Heart left ventricle (tissue), 16 donors: ENCODE measurements around the gene ISG20L2. TPM values are rescaled to one million over a fixed set of nuclear protein-coding genes. Genes with fewer than 3 reads are reported as not detected.

Source experiments
- ATAC-seq, 4 donors: fragments of 200-7000 bp; cut with Tn5 transposase; one replicate each; pipeline ENCODE4 v1.9.1; 2020 to 2022; ENCODE audit warnings: moderate library complexity in 4 of 4, mild to moderate bottlenecking in 3 of 4, moderate number of reproducible peaks in 1 of 4
- DNase-seq, 5 donors: peaks; one replicate each; pipeline ENCODE4 v3.0.0-alpha.2; 2020
- H3K27ac ChIP-seq, 12 donors: fragments of 200-600 bp; sonication (generic) in 4 of 12; one replicate each; pipeline versions ENCODE4 v1.5.0 to v1.8.0; 2016 to 2022; ENCODE audit warnings: mild to moderate bottlenecking in 2 of 12
- H3K27me3 ChIP-seq, 9 donors: fragments of 200-600 bp; sonication (generic) in 2 of 9; one replicate each; pipeline versions ENCODE4 v1.5.1 to v1.8.0; 2016 to 2022; ENCODE audit warnings: mild to moderate bottlenecking in 3 of 9
- H3K36me3 ChIP-seq, 9 donors: fragments of 200-600 bp; sonication (generic) in 2 of 9; one replicate each; pipeline versions ENCODE4 v1.5.0 to v1.8.0; 2018 to 2022; ENCODE audit warnings: mild to moderate bottlenecking in 2 of 9
- H3K4me1 ChIP-seq, 12 donors: fragments of 200-600 bp; sonication (generic) in 4 of 12; one replicate each; pipeline versions ENCODE4 v1.5.0 to v1.8.0; 2016 to 2022; ENCODE audit warnings: mild to moderate bottlenecking in 3 of 12
- H3K4me3 ChIP-seq, 12 donors: fragments of 200-600 bp; sonication (generic) in 4 of 12; one replicate each; pipeline versions ENCODE4 v1.5.0 to v1.8.0; 2017 to 2022; ENCODE audit warnings: mild to moderate bottlenecking in 9 of 12, moderate library complexity in 4 of 12
- H3K9me3 ChIP-seq, 12 donors: fragments of 200-600 bp; sonication (generic) in 4 of 12; one replicate each; pipeline versions ENCODE4 v1.5.0 to v1.8.0; 2016 to 2022; ENCODE audit warnings: mild to moderate bottlenecking in 1 of 12
- CTCF ChIP-seq, 12 donors: fragments of 200-600 bp; sonication (generic) in 4 of 12; IDR thresholded peaks; one replicate each; pipeline versions ENCODE4 v1.5.0 to v1.8.0; 2018 to 2022; ENCODE audit warnings: antibody characterized with exemption in 12 of 12, mild to moderate bottlenecking in 5 of 12
- POLR2A ChIP-seq, 2 donors: fragments of 450-650 bp; IDR thresholded peaks; one replicate each; pipeline ENCODE4 v1.6.1; 2017; ENCODE audit warnings: antibody characterized with exemption in 2 of 2, mild to moderate bottlenecking in 2 of 2, moderate library complexity in 2 of 2
- WGBS, 4 donors: extraction: QIAGEN DNeasy Blood & Tissue Kit in 2 of 4; methylation state at CpG; one replicate each; pipeline versions ENCODE4 v1.1.5 to v1.1.7; 2013 to 2018; 5-methylcytosine and 5-hydroxymethylcytosine counted together
- intact Hi-C, 10 donors: fragments of 100-400 bp; cut with DNase I; formaldehyde crosslinking; loops; one replicate each; pipeline versions ENCODE4 v1.11.1 to v1.14.2; 2022
- polyA plus RNA-seq, 2 donors: library from polyadenylated mRNA; stranded (reverse); fragments of 200-250 nt; gene quantifications; one replicate each; pipeline ENCODE4 v1.2.3, GENCODE V29; 2013
- total RNA-seq, 9 donors: library from RNA; depleted of rRNA in 2 of 9; stranded (reverse); fragments of >200 nt in 2 of 9; fragmentation: NEBNext Ultra II Directional in 3 of 9; extraction: Animal tissue kit (Norgen Biotek cat#: 25700) in 3 of 9; gene quantifications; one replicate each; pipeline versions ENCODE4 v1.1.0 to v1.2.4, GENCODE V29; 2016 to 2023
- donor health status: ischemic (EF 13 %, LVEDD 7.1; RV severe dilation, severe dysfunction).
- donor health status: healthy with polysubstance abuse.
- donor health status: DM: no; HTN: yes; CAD: no.
- donor health status: DM: no; HTN: no; CAD: no.
- donor health status: ischemic (EF 25% LVEDD 6.9; RV normal size, moderate dysfunction).
- donor health status: ischemic (EF 25% LVEDD 5.7; RV mildly dilated, moderate dysfunction).
- donor health status: healthy.
- donor health status: DM: yes; HTN: yes; CAD: no.
- donor health status: ischemic (EF 35%, LVEDD 5.7; RV mildly dilated, moderate dysfunction).
- donor health status: nonischemic (EF 11% LVEDD 7.7; RV severe dilation, severe dysfunction).
- donor health status: DM: yes; HTN: yes; CAD: no.
- donor health status: PGD.
- donor health status: ischemic (EF 29% LVEDD 5.4; RV normal size, mild dysfunction).
- donor health status: nonischemic (EF 23%, LVEDD 6.1; RV moderate dilation, normal function).

The ISG20L2 gene
- total and polyA plus RNA-seq, 11 donors: 5.1 to 17.9 (median 12.8) TPM

- H3K36me3 ChIP-seq: peaks cover 0 to 24% (median 12%) of the 10 kb centered on the region in 9 donors
- H3K4me1 ChIP-seq: peaks cover 0 to 62% (median 46%) of the 10 kb centered on the region in 12 donors
- no peak overlapping the region for H3K4me3 ChIP-seq
- no peak overlapping the region for H3K27ac ChIP-seq
- intact Hi-C loops: no loop called here
- TF ChIP-seq CTCF (IDR thresholded peaks at IDR 0.05): no peak
- TF ChIP-seq POLR2A (IDR thresholded peaks at IDR 0.05): no peak
- no peaks in the 10 kb centered on the region for H3K9me3 ChIP-seq
- WGBS, 4 donors: 88 to 91% (median 90%) methylated on average over 5 of the region's 5 CpGs
- no peak for DNase-seq
- ATAC-seq: no peak
- no peaks in the 10 kb centered on the region for H3K27me3 ChIP-seq
Measured at GRCh38 chr1:156775799-156776198, 47.2 kb upstream of the ISG20L2 start.

GRCh38 chr1:156773607-156774006 is 45.0 kb upstream of the ISG20L2 start:
- H3K4me1 ChIP-seq: peaks cover 0 to 84% (median 67%) of the 10 kb centered on the region in 12 donors

GRCh38 chr1:156772728-156773497 is 44.3 kb upstream of the ISG20L2 start:
- Histone ChIP-seq H3K36me3 (peaks cover 0 to 34% (median 19%) of the 10 kb centered on the region in 9 donors), H3K4me1 (peaks cover 0 to 86% (median 67%) of the 10 kb centered on the region in 12 donors), H3K4me3 (peak overlapping the region in 3 of 12 donors; percentile 5 to 14 (median 11)), H3K9me3 (no peaks in the 10 kb centered on the region), H3K27ac (peak overlapping the region in 11 of 12 donors; percentile 12 to 60 (median 44)), H3K27me3 (no peaks in the 10 kb centered on the region)
- whole genome bisulfite sequencing, 4 donors: 11 to 19% (median 15%) methylated on average over 9 of the region's 9 CpGs
- TF ChIP-seq CTCF (IDR thresholded peaks at IDR 0.05): no peak
- intact Hi-C loops: no loop called here
- ATAC-seq (peak; percentile 49 to 78 (median 72)), DNase-seq (peak in 4 of 5 donors; percentile 26 to 62 (median 42))

More at GRCh38 chr1:156773607-156774006, 45.0 kb upstream of the ISG20L2 start:
- DNase-seq: no peak
- TF ChIP-seq CTCF (IDR thresholded peaks at IDR 0.05) (no peak), POLR2A (IDR thresholded peaks at IDR 0.05) (no peak)
- WGBS, 4 donors: 93 to 96% (median 94%) methylated on average over 3 of the region's 3 CpGs
- Histone ChIP-seq H3K27me3 (no peaks in the 10 kb centered on the region), H3K27ac (peak overlapping the region in 9 of 12 donors; percentile 12 to 60 (median 46)), H3K4me3 (peak overlapping the region in 2 of 12 donors; percentile 11 to 14), H3K36me3 (peaks cover 0 to 34% (median 19%) of the 10 kb centered on the region in 9 donors), H3K9me3 (no peaks in the 10 kb centered on the region)
- no peak for ATAC-seq
- intact Hi-C loops: no loop called here

- H3K36me3 ChIP-seq: peaks cover 0 to 34% (median 19%) of the 10 kb centered on the region in 9 donors
- H3K4me3 ChIP-seq: no peak overlapping the region
- peaks cover 0 to 79% (median 61%) of the 10 kb centered on the region in 12 donors for H3K4me1 ChIP-seq
- peak overlapping the region in 7 of 12 donors; percentile 12 to 60 (median 53) for H3K27ac ChIP-seq
- intact Hi-C loops: no loop called here
- 81 to 88% (median 85%) methylated on average over 3 of the region's 3 CpGs for WGBS, 4 donors
- ATAC-seq (no peak), DNase-seq (no peak)
- no peaks in the 10 kb centered on the region for H3K9me3 ChIP-seq
- TF ChIP-seq CTCF (IDR thresholded peaks at IDR 0.05) (no peak), POLR2A (IDR thresholded peaks at IDR 0.05) (no peak)
- H3K27me3 ChIP-seq: no peaks in the 10 kb centered on the region
Measured at GRCh38 chr1:156772222-156772621, 43.7 kb upstream of the ISG20L2 start.
